ENCODE measurements around the gene AMBP.

- TF ChIP-seq CTCF (IDR thresholded peaks at IDR 0.05; ENCODE audit: low read depth, low read length, poor library complexity, severe bottlenecking) (no peak), EZH2phosphoT487 (IDR thresholded peaks at IDR 0.05; ENCODE audit: borderline replicate concordance, low read length) (no peak)
These were observed 12.8 kb downstream of the AMBP start for GRCh38 chr9:114065304-114065703.

Measured in DOHH2 (cell line).